Nephron (organoid): ENCODE measurements around the gene C1QB.
"Not testable (repeated sequence)": the region's sequence is repeated elsewhere in the genome, so short reads cannot be mapped to it uniquely, and the experiment has no call there.

ENCODE experiments used
- H3K27ac Mint-ChIP-seq, 3 experiments: 2 replicates each; pipeline ENCODE4 v1.8.0; 2020; ENCODE audit warnings: mixed read lengths in 3 of 3, mild to moderate bottlenecking in 2 of 3, moderate library complexity in 1 of 3
- H3K27me3 Mint-ChIP-seq: 2 replicates; pipeline ENCODE4 v1.8.0; 2021; ENCODE audit warnings: low read depth, mild to moderate bottlenecking, moderate library complexity, mixed read lengths
- H3K36me3 Mint-ChIP-seq: 2 replicates; pipeline ENCODE4 v1.8.0; 2020; ENCODE audit warnings: low read depth, mixed read lengths
- H3K4me1 Mint-ChIP-seq: 2 replicates; pipeline ENCODE4 v1.8.0; 2020; ENCODE audit warnings: mixed read lengths
- H3K4me3 Mint-ChIP-seq, 3 experiments: 2 replicates each; pipeline ENCODE4 v1.8.0; 2020; ENCODE audit warnings: mild to moderate bottlenecking in 3 of 3, mixed read lengths in 3 of 3, moderate library complexity in 2 of 3
- H3K9me3 Mint-ChIP-seq: 2 replicates; pipeline ENCODE4 v1.8.0; 2020; ENCODE audit warnings: mixed read lengths
- TF ChIP-seq, protein P1 (sequence below), 3 experiments: fragments of 200-600 bp; sonication (generic); IDR thresholded peaks; one replicate each; pipeline ENCODE4 v1.5.0; 2021; ENCODE audit warnings: antibody characterized with exemption in 3 of 3; ENCODE audit not compliant: unreplicated experiment in 3 of 3

C1QB gene

DNA sequence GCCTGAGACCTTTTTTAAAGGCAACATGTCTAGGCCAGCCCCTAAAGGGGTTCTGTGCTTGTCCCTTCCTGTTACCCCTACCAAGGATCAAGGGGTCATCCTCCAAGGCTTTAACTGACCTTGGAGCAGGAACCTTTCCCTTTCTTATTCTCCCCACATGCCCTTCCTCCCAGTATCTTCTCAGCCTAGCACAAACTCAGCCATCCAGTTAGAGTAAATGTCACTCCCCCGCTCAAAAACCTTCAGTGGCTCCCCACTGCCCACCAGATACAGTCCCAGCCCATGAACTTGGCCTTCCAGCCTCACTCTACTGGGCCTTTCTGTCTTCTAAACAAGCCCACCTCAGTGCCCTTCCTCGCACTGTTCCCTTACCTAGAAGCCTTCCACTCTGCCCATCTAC, 8.8 kb downstream of the C1QB start:
- peaks cover 45% of the 10 kb centered on the region for H3K27me3 Mint-ChIP-seq
- no peaks in the 10 kb centered on the region for H3K4me1 Mint-ChIP-seq
- H3K4me3 Mint-ChIP-seq, result no peak overlapping the region
- no peak overlapping the region for H3K27ac Mint-ChIP-seq
- TF ChIP-seq, protein P1, sequence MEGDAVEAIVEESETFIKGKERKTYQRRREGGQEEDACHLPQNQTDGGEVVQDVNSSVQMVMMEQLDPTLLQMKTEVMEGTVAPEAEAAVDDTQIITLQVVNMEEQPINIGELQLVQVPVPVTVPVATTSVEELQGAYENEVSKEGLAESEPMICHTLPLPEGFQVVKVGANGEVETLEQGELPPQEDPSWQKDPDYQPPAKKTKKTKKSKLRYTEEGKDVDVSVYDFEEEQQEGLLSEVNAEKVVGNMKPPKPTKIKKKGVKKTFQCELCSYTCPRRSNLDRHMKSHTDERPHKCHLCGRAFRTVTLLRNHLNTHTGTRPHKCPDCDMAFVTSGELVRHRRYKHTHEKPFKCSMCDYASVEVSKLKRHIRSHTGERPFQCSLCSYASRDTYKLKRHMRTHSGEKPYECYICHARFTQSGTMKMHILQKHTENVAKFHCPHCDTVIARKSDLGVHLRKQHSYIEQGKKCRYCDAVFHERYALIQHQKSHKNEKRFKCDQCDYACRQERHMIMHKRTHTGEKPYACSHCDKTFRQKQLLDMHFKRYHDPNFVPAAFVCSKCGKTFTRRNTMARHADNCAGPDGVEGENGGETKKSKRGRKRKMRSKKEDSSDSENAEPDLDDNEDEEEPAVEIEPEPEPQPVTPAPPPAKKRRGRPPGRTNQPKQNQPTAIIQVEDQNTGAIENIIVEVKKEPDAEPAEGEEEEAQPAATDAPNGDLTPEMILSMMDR (IDR thresholded peaks at IDR 0.05; ENCODE audit: unreplicated experiment in 3 of 3), result no peak
- H3K9me3 Mint-ChIP-seq, result no peaks in the 10 kb centered on the region
- no peaks in the 10 kb centered on the region for H3K36me3 Mint-ChIP-seq

DNA sequence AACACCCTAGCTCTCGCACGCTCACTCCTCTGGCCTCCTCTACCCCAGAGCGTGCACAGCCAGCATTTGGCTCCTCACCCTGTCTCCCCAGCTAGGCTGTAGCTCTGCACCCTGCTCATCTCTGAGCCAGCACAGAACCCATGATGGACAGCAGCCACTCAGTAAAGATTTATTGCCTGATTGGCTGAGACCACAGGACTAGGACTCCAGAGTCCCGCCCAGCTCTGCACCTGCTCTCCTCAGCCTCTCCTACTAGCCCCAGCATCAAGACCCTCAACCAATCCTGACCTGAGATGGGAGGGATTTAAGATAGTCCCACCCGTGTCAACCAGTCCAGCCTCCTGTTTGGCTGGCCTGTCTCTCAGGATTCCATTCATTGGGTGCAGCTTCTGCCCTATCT, 9.3 kb downstream of the C1QB start:
- Mint-ChIP-seq H3K27ac (no peak overlapping the region), H3K4me3 (no peak overlapping the region), H3K4me1 (no peaks in the 10 kb centered on the region), H3K36me3 (no peaks in the 10 kb centered on the region), H3K27me3 (peaks cover 41% of the 10 kb centered on the region), H3K9me3 (no peaks in the 10 kb centered on the region)
- TF ChIP-seq, protein P1 (IDR thresholded peaks at IDR 0.05; ENCODE audit: unreplicated experiment in 3 of 3), result no peak

DNA sequence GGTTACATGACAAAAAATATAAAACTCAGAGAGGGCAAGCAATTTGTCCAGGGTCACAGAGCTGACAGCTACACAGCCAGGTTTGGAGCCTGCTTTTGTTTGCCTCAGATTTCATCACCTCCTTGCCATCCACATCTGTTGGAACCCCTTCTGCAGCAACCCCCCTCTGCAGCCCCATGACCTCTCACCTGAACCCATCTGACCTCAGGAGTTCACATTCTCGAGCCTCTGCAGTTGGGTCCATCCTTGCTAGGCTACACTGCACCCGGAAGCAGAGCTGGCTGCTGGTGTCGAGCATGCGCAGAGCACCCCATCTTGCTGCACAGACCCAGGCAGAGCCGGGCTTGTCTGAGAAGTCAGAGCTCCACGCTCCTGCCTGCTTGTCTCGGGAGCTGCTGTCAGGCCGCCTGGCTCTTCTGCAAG, 10.0 kb downstream of the C1QB start:
- no peaks in the 10 kb centered on the region for H3K36me3 Mint-ChIP-seq

DNA sequence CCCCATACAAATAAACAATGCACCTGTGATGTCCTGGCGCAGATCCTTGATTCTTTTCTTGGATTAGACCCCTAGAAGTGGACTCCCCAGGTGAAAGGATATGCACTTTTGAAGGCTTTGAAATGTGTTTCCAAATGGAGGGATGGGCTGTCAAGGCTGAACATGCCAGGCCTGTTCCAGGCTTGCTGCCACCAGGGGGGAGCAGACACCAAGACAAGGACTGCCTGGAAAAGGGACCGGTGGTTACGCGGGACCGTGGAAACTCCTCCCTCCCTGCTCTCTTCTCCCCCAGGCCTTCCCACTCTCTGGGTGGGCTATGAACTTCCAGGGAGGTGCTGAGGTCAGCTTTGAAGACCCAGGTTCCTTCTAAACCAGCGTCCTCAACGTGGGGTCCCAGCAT, 12.7 kb downstream of the C1QB start:
- TF ChIP-seq, protein P1 (IDR thresholded peaks at IDR 0.05; ENCODE audit: unreplicated experiment in 3 of 3), result peak; percentile 61 to 74 (median 71)
- Mint-ChIP-seq H3K4me1 (no peaks in the 10 kb centered on the region), H3K4me3 (no peak overlapping the region), H3K27ac (peak overlapping the region in 1 of 3 experiments; percentile 15), H3K9me3 (no peaks in the 10 kb centered on the region), H3K36me3 (no peaks in the 10 kb centered on the region), H3K27me3 (peaks cover 44% of the 10 kb centered on the region)

More for the DNA sequence above, 10.0 kb downstream of the C1QB start:
- peaks cover 39% of the 10 kb centered on the region for H3K27me3 Mint-ChIP-seq
- no peak overlapping the region for H3K4me3 Mint-ChIP-seq
- no peaks in the 10 kb centered on the region for H3K4me1 Mint-ChIP-seq
- H3K9me3 Mint-ChIP-seq, result no peaks in the 10 kb centered on the region
- no peak overlapping the region for H3K27ac Mint-ChIP-seq
- TF ChIP-seq, protein P1 (IDR thresholded peaks at IDR 0.05; ENCODE audit: unreplicated experiment in 3 of 3), result no peak

DNA sequence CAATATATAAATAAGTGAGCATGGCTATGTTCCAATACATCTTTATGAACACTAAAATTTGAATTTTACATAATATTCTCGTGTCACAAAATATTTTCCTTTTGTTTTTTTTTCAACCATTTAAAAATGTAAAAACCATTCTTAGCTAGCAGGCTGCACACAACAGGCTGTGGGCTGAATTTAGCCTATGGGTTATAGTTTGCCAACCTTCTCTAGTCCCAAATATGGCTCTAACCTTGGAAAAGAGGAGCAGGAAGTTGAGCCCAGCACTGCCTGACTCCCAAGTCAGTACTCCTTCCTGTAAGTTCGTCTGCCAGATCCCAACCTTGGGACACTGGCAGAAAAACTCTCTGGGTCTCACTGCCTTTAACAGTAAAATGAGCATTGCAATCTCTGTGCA, 13.4 kb downstream of the C1QB start:
- Mint-ChIP-seq H3K27me3 (peaks cover 51% of the 10 kb centered on the region), H3K4me1 (no peaks in the 10 kb centered on the region), H3K9me3 (no peaks in the 10 kb centered on the region), H3K36me3 (no peaks in the 10 kb centered on the region), H3K4me3 (no peak overlapping the region), H3K27ac (no peak overlapping the region)
- TF ChIP-seq, protein P1 (IDR thresholded peaks at IDR 0.05; ENCODE audit: unreplicated experiment in 3 of 3), result no peak

- not testable (repeated sequence) for H3K9me3 Mint-ChIP-seq
Measured at GRCh38 chr1:22668840-22669239, 15.8 kb downstream of the C1QB start.

More at GRCh38 chr1:22668840-22669239, 15.8 kb downstream of the C1QB start:
- H3K27me3 Mint-ChIP-seq, result peaks cover 55% of the 10 kb centered on the region
- not testable (repeated sequence) for H3K4me3 Mint-ChIP-seq, H3K4me1 Mint-ChIP-seq, H3K36me3 Mint-ChIP-seq, H3K27ac Mint-ChIP-seq
